BLaER1 treated with 17β-estradiol and CSF1 and Interleukin-3, amounts not matched to agents 10 nM and 100 nM (cell line): ENCODE results near the gene SAP30BP.

Source experiments
- H3K27ac ChIP-seq, 11 experiments: shearing (Covaris generic); formaldehyde crosslinking; 2 replicates each; pipeline ENCODE4 v1.8.1; 2022
- H3K27me3 ChIP-seq, 11 experiments: shearing (Covaris generic); formaldehyde crosslinking; 2 replicates each; pipeline ENCODE4 v1.8.1; 2022
- H3K36me3 ChIP-seq, 11 experiments: shearing (Covaris generic); formaldehyde crosslinking; 2 replicates each; pipeline ENCODE4 v1.8.1; 2022
- H3K4me1 ChIP-seq, 10 experiments: shearing (Covaris generic); formaldehyde crosslinking; 2 replicates each; pipeline ENCODE4 v1.8.1; 2022
- H3K4me2 ChIP-seq, 11 experiments: shearing (Covaris generic); formaldehyde crosslinking; 2 replicates each; pipeline ENCODE4 v1.8.1; 2022
- H3K4me3 ChIP-seq, 10 experiments: shearing (Covaris generic); formaldehyde crosslinking; 2 replicates each; pipeline ENCODE4 v1.8.1; 2022
- H3K9ac ChIP-seq, 11 experiments: shearing (Covaris generic); formaldehyde crosslinking; 2 replicates each; pipeline ENCODE4 v1.8.1; 2022
- H3K9me3 ChIP-seq, 11 experiments: shearing (Covaris generic); formaldehyde crosslinking; replicated peaks in 1 of 11; 2 replicates each; pipeline ENCODE4 v1.8.1; 2022
- H4K20me1 ChIP-seq, 11 experiments: shearing (Covaris generic); formaldehyde crosslinking; 2 replicates each; pipeline ENCODE4 v1.8.1; 2022
- Cebpa-rat ChIP-seq, 11 experiments: shearing (Covaris generic); IDR thresholded peaks; 2 replicates each; pipeline ENCODE4 v1.8.1; 2022

The SAP30BP gene

GRCh38 chr17:75646638-75646992 lies 20.5 kb upstream of the SAP30BP start:
- H3K4me3 ChIP-seq = no peak overlapping the region
- peak overlapping the region in 6 of 11 experiments; percentile 22 to 63 (median 60); a peak in 11 of 22 replicates for H3K9ac ChIP-seq
- peaks cover 17 to 53% (median 37%) of the 10 kb centered on the region in 11 experiments for H3K36me3 ChIP-seq
- TF ChIP-seq Cebpa-rat (IDR thresholded peaks at IDR 0.05) = no peak
- H3K27me3 ChIP-seq = no peaks in the 10 kb centered on the region
- H3K27ac ChIP-seq = peak overlapping the region in 10 of 11 experiments; percentile 44 to 81 (median 69); a peak in 17 of 22 replicates
- H4K20me1 ChIP-seq = no peaks in the 10 kb centered on the region
- H3K9me3 ChIP-seq = no peaks in the 10 kb centered on the region
- H3K4me1 ChIP-seq = peaks cover 16 to 47% (median 30%) of the 10 kb centered on the region in 10 experiments
- H3K4me2 ChIP-seq = peak overlapping the region; percentile 60 to 93 (median 77); a peak in 20 of 22 replicates

GRCh38 chr17:75647061-75647460 lies 20.1 kb upstream of the SAP30BP start:
- TF ChIP-seq Cebpa-rat (IDR thresholded peaks at IDR 0.05) = no peak
- Histone ChIP-seq H3K27ac (peak overlapping the region in 7 of 11 experiments; percentile 65 to 81 (median 70); a peak in 12 of 22 replicates), H4K20me1 (no peaks in the 10 kb centered on the region), H3K4me1 (peaks cover 16 to 42% (median 26%) of the 10 kb centered on the region in 10 experiments), H3K36me3 (peaks cover 22 to 58% (median 41%) of the 10 kb centered on the region in 11 experiments), H3K4me2 (peak overlapping the region in 2 of 11 experiments; percentile 75 to 87; a peak in 3 of 22 replicates), H3K4me3 (no peak overlapping the region), H3K9me3 (no peaks in the 10 kb centered on the region), H3K9ac (0 out of 22 replicates have a peak overlapping the region, but pooled peaks of 2 of the 11 experiments have one; percentile 10 to 63), H3K27me3 (no peaks in the 10 kb centered on the region)

GRCh38 chr17:75647921-75648320 lies 19.2 kb upstream of the SAP30BP start:
- Histone ChIP-seq H3K4me1 (peaks cover 20 to 41% (median 27%) of the 10 kb centered on the region in 10 experiments), H3K27me3 (no peaks in the 10 kb centered on the region), H3K27ac (no peak overlapping the region), H3K9me3 (no peaks in the 10 kb centered on the region), H3K4me3 (no peak overlapping the region), H3K9ac (0 out of 22 replicates have a peak overlapping the region, but pooled peaks of 1 of the 11 experiments have one; percentile 4), H3K36me3 (peaks cover 27 to 62% (median 46%) of the 10 kb centered on the region in 11 experiments), H4K20me1 (no peaks in the 10 kb centered on the region), H3K4me2 (no peak overlapping the region)
- no peak for TF ChIP-seq Cebpa-rat (IDR thresholded peaks at IDR 0.05)

GRCh38 chr17:75649687-75650086 lies 17.5 kb upstream of the SAP30BP start:
- Histone ChIP-seq H3K36me3 (peaks cover 27 to 56% (median 45%) of the 10 kb centered on the region in 11 experiments), H3K4me1 (peaks cover 20 to 54% (median 41%) of the 10 kb centered on the region in 10 experiments), H3K9ac (peak overlapping the region in 1 of 11 experiments; percentile 8; a peak in 2 of 22 replicates), H3K27me3 (no peaks in the 10 kb centered on the region), H3K4me3 (no peak overlapping the region), H3K4me2 (no peak overlapping the region), H3K27ac (no peak overlapping the region), H4K20me1 (no peaks in the 10 kb centered on the region), H3K9me3 (no peaks in the 10 kb centered on the region)
- TF ChIP-seq Cebpa-rat (IDR thresholded peaks at IDR 0.05) = no peak

- peaks cover 32 to 65% (median 50%) of the 10 kb centered on the region in 11 experiments for H3K36me3 ChIP-seq
Observed at GRCh38 chr17:75650874-75651273, 16.3 kb upstream of the SAP30BP start.

GRCh38 chr17:75652341-75652740 lies 14.8 kb upstream of the SAP30BP start:
- Histone ChIP-seq H3K4me1 (peaks cover 4 to 31% (median 23%) of the 10 kb centered on the region in 10 experiments; a peak in 16 of 20 replicates), H3K27me3 (no peaks in the 10 kb centered on the region), H3K9ac (peak overlapping the region in 3 of 11 experiments; percentile 1 to 38 (median 25); a peak in 3 of 22 replicates), H3K36me3 (peaks cover 38 to 80% (median 55%) of the 10 kb centered on the region in 11 experiments), H3K27ac (peak overlapping the region in 8 of 11 experiments; percentile 1 to 70 (median 41); a peak in 11 of 22 replicates), H3K4me2 (peak overlapping the region in 6 of 11 experiments; percentile 0 to 58 (median 51); a peak in 10 of 22 replicates), H3K9me3 (no peaks in the 10 kb centered on the region), H3K4me3 (no peak overlapping the region), H4K20me1 (no peaks in the 10 kb centered on the region)
- TF ChIP-seq Cebpa-rat (IDR thresholded peaks at IDR 0.05) = no peak

More at GRCh38 chr17:75650874-75651273, 16.3 kb upstream of the SAP30BP start:
- no peak overlapping the region for H3K4me3 ChIP-seq
- H3K27ac ChIP-seq = no peak overlapping the region
- H3K9ac ChIP-seq = no peak overlapping the region
- peaks cover 12 to 46% (median 33%) of the 10 kb centered on the region in 10 experiments for H3K4me1 ChIP-seq
- no peaks in the 10 kb centered on the region for H4K20me1 ChIP-seq
- TF ChIP-seq Cebpa-rat (IDR thresholded peaks at IDR 0.05) = no peak
- no peaks in the 10 kb centered on the region for H3K27me3 ChIP-seq
- H3K9me3 ChIP-seq = no peaks in the 10 kb centered on the region
- no peak overlapping the region for H3K4me2 ChIP-seq

GRCh38 chr17:75652934-75653549 lies 14.1 kb upstream of the SAP30BP start:
- Histone ChIP-seq H4K20me1 (no peaks in the 10 kb centered on the region), H3K4me3 (no peak overlapping the region), H3K9me3 (no peaks in the 10 kb centered on the region), H3K27me3 (no peaks in the 10 kb centered on the region), H3K27ac (peak overlapping the region in 8 of 11 experiments; percentile 4 to 70 (median 46); a peak in 13 of 22 replicates), H3K4me2 (peak overlapping the region in 8 of 11 experiments; percentile 0 to 58 (median 28); a peak in 11 of 22 replicates), H3K9ac (peak overlapping the region in 5 of 11 experiments; percentile 1 to 38 (median 18); a peak in 1 of 22 replicates), H3K36me3 (peaks cover 41 to 84% (median 60%) of the 10 kb centered on the region in 11 experiments), H3K4me1 (peaks cover 4 to 30% (median 23%) of the 10 kb centered on the region in 10 experiments; a peak in 16 of 20 replicates)
- no peak for TF ChIP-seq Cebpa-rat (IDR thresholded peaks at IDR 0.05)

GRCh38 chr17:75654176-75654575 lies 13.0 kb upstream of the SAP30BP start:
- Histone ChIP-seq H3K4me1 (peaks cover 4 to 30% (median 23%) of the 10 kb centered on the region in 10 experiments; a peak in 16 of 20 replicates), H3K4me2 (peak overlapping the region in 7 of 11 experiments; percentile 0 to 60 (median 24); a peak in 10 of 22 replicates), H3K27me3 (no peaks in the 10 kb centered on the region), H3K36me3 (peaks cover 41 to 79% (median 58%) of the 10 kb centered on the region in 11 experiments), H4K20me1 (no peaks in the 10 kb centered on the region), H3K27ac (peak overlapping the region in 8 of 11 experiments; percentile 10 to 70 (median 44); a peak in 15 of 22 replicates), H3K9ac (peak overlapping the region in 7 of 11 experiments; percentile 0 to 55 (median 27); a peak in 6 of 22 replicates), H3K9me3 (no peaks in the 10 kb centered on the region), H3K4me3 (no peak overlapping the region)
- no peak for TF ChIP-seq Cebpa-rat (IDR thresholded peaks at IDR 0.05)

GRCh38 chr17:75658237-75658636 lies 8.9 kb upstream of the SAP30BP start:
- TF ChIP-seq Cebpa-rat (IDR thresholded peaks at IDR 0.05) = no peak
- H3K4me3 ChIP-seq = no peak overlapping the region
- no peak overlapping the region for H3K4me2 ChIP-seq
- H3K36me3 ChIP-seq = peaks cover 37 to 82% (median 58%) of the 10 kb centered on the region in 11 experiments
- peaks cover 0 to 19% (median 13%) of the 10 kb centered on the region in 10 experiments; a peak in 16 of 20 replicates for H3K4me1 ChIP-seq
- H4K20me1 ChIP-seq = no peaks in the 10 kb centered on the region
- no peak overlapping the region for H3K9ac ChIP-seq
- H3K27ac ChIP-seq = no peak overlapping the region
- no peaks in the 10 kb centered on the region for H3K9me3 ChIP-seq
- H3K27me3 ChIP-seq = no peaks in the 10 kb centered on the region
